WTC11 (cell line): Measurements from ENCODE around the gene DNAAF3.

Experiments
- CBFB ChIP-seq: sonication (generic); formaldehyde crosslinking; IDR thresholded peaks from 2 replicates; pipeline ENCODE4 v1.8.1; 2022; ENCODE audit warnings: mild to moderate bottlenecking, low read depth, missing genetic modification reagents
- NFE2L1 ChIP-seq: sonication (generic); formaldehyde crosslinking; IDR thresholded peaks from 2 replicates; pipeline ENCODE4 v1.8.1; 2023; ENCODE audit warnings: missing genetic modification reagents
- ZNF396 ChIP-seq: fragments of 250-450 bp; sonication (Bioruptor Pico); IDR thresholded peaks from 2 replicates; pipeline ENCODE4 v1.8.0; 2021; ENCODE audit warnings: mild to moderate bottlenecking, moderate library complexity, borderline replicate concordance
- TF ChIP-seq, protein P1 (sequence below): fragments of 200-600 bp; IDR thresholded peaks from 2 replicates; pipeline ENCODE4 v1.8.0; 2022; ENCODE audit warnings: antibody characterized with exemption
- TF ChIP-seq, protein P2 (sequence below): sonication (generic); formaldehyde crosslinking; IDR thresholded peaks from 2 replicates; pipeline ENCODE4 v1.8.0; 2022; ENCODE audit warnings: mild to moderate bottlenecking, missing genetic modification reagents
- TF ChIP-seq, protein P3 (sequence below): sonication (generic); formaldehyde crosslinking; IDR thresholded peaks from 2 replicates; pipeline ENCODE4 v1.8.0; 2022; ENCODE audit warnings: missing genetic modification reagents

DNA sequence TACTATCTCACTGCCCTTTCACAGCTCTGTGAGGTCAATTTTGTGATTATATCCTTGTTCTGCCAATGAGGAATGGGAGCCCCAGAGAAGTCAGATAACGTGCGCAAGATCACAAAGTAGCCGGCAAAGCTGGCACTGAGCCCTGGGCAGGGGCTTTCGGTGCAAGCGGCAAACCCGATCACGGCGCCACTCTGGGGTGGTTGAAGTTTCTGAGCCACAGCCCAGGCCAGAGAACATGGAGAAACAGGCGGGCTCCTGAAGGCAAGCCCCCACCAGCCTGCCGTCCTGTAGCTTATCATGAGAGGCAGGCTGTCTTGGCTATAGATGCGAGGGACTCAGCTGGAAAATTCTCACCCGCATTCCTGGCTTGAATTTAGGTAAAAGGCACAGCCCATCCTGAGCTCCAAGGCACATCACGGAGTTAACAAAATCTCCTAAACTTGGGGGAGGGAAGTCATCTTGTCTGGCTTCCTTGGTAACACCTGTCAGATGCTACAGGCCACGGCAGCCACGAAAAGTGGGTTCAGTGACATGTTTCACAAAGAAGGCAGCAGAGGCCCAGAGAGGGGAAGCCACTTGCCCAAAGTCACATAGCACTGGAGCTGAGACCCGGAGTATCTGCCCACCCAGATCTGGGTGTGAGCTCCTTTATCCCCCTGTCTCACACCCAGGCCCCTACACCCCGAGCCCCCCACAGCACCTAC lies 29.9 kb downstream of the DNAAF3 start:
- TF ChIP-seq, protein P1, sequence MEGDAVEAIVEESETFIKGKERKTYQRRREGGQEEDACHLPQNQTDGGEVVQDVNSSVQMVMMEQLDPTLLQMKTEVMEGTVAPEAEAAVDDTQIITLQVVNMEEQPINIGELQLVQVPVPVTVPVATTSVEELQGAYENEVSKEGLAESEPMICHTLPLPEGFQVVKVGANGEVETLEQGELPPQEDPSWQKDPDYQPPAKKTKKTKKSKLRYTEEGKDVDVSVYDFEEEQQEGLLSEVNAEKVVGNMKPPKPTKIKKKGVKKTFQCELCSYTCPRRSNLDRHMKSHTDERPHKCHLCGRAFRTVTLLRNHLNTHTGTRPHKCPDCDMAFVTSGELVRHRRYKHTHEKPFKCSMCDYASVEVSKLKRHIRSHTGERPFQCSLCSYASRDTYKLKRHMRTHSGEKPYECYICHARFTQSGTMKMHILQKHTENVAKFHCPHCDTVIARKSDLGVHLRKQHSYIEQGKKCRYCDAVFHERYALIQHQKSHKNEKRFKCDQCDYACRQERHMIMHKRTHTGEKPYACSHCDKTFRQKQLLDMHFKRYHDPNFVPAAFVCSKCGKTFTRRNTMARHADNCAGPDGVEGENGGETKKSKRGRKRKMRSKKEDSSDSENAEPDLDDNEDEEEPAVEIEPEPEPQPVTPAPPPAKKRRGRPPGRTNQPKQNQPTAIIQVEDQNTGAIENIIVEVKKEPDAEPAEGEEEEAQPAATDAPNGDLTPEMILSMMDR: no peak
- TF ChIP-seq, protein P2, sequence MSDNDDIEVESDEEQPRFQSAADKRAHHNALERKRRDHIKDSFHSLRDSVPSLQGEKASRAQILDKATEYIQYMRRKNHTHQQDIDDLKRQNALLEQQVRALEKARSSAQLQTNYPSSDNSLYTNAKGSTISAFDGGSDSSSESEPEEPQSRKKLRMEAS (CRISPR knock-in tag): no peak
- TF ChIP-seq NFE2L1 (CRISPR knock-in tag): no peak
- TF ChIP-seq ZNF396 (CRISPR knock-in tag): no peak
- TF ChIP-seq CBFB (CRISPR knock-in tag): no peak
- TF ChIP-seq, protein P3, sequence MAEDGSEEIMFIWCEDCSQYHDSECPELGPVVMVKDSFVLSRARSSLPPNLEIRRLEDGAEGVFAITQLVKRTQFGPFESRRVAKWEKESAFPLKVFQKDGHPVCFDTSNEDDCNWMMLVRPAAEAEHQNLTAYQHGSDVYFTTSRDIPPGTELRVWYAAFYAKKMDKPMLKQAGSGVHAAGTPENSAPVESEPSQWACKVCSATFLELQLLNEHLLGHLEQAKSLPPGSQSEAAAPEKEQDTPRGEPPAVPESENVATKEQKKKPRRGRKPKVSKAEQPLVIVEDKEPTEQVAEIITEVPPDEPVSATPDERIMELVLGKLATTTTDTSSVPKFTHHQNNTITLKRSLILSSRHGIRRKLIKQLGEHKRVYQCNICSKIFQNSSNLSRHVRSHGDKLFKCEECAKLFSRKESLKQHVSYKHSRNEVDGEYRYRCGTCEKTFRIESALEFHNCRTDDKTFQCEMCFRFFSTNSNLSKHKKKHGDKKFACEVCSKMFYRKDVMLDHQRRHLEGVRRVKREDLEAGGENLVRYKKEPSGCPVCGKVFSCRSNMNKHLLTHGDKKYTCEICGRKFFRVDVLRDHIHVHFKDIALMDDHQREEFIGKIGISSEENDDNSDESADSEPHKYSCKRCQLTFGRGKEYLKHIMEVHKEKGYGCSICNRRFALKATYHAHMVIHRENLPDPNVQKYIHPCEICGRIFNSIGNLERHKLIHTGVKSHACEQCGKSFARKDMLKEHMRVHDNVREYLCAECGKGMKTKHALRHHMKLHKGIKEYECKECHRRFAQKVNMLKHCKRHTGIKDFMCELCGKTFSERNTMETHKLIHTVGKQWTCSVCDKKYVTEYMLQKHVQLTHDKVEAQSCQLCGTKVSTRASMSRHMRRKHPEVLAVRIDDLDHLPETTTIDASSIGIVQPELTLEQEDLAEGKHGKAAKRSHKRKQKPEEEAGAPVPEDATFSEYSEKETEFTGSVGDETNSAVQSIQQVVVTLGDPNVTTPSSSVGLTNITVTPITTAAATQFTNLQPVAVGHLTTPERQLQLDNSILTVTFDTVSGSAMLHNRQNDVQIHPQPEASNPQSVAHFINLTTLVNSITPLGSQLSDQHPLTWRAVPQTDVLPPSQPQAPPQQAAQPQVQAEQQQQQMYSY (CRISPR knock-in tag): no peak
